Psoas muscle (tissue), 8 donors: ENCODE results near the gene MAMDC4. TPM values are rescaled to one million over a fixed set of nuclear protein-coding genes. Genes with fewer than 3 reads are reported as not detected.
A peak's percentile ranks its signal among the peaks of the same experiment; 100 is the strongest.
"Not testable (repeated sequence)": the region's sequence is repeated elsewhere in the genome, so short reads cannot be mapped to it uniquely, and the experiment has no call there.

Experiments
- ATAC-seq, 4 donors: fragments of 200-7000 bp; cut with Tn5 transposase; one replicate each; pipeline ENCODE4 v1.9.1; 2020; ENCODE audit warnings: moderate library complexity in 3 of 4, mild to moderate bottlenecking in 2 of 4
- DNase-seq, 2 donors: peaks; one replicate each; pipeline ENCODE4 v3.0.0-alpha.2; 2020
- H3K27ac ChIP-seq: fragments of 200-600 bp; one replicate; pipeline ENCODE4 v1.8.0; 2022
- H3K27me3 ChIP-seq, 3 donors: fragments of 200-600 bp in 1 of 3; one replicate each; pipeline versions ENCODE4 v1.6.1 to v1.8.0; 2013 to 2022; ENCODE audit warnings: low read length in 2 of 3, mild to moderate bottlenecking in 2 of 3, moderate library complexity in 1 of 3; ENCODE audit not compliant: insufficient read depth in 3 of 3
- H3K36me3 ChIP-seq, 2 donors: fragments of 200-600 bp in 1 of 2; one replicate each; pipeline versions ENCODE4 v1.6.1 to v1.8.0; 2013 to 2022; ENCODE audit warnings: low read depth in 1 of 2, mild to moderate bottlenecking in 1 of 2, moderate library complexity in 1 of 2; ENCODE audit not compliant: insufficient read depth in 1 of 2
- H3K4me1 ChIP-seq: fragments of 200-600 bp; one replicate; pipeline ENCODE4 v1.8.0; 2022
- H3K4me3 ChIP-seq: fragments of 200-600 bp; one replicate; pipeline ENCODE4 v1.8.0; 2022; ENCODE audit warnings: mild to moderate bottlenecking
- H3K9me3 ChIP-seq: fragments of 200-600 bp; one replicate; pipeline ENCODE4 v1.8.0; 2022
- WGBS, 3 donors: extraction: QIAGEN DNeasy Blood & Tissue Kit; methylation state at CpG; one replicate each; pipeline versions ENCODE4 v1.1.6 to v1.1.7; 2013; 5-methylcytosine and 5-hydroxymethylcytosine counted together
- intact Hi-C, 2 donors: fragments of 100-400 bp; cut with DNase I; formaldehyde crosslinking; loops; one replicate each; pipeline versions ENCODE4 v1.11.0 to v1.14.2; 2022
- polyA plus RNA-seq, 3 donors: library from polyadenylated mRNA; stranded (reverse); fragments of 200-250 nt; gene quantifications; one replicate each; pipeline ENCODE4 v1.2.3, GENCODE V29; 2013
- total RNA-seq, 4 donors: library from RNA; stranded (reverse); fragmentation: NEBNext Ultra II Directional in 2 of 4; extraction: Animal tissue kit (Norgen Biotek cat#: 25700) in 2 of 4; gene quantifications; one replicate each; pipeline versions ENCODE4 v1.2.1 to v1.2.4, GENCODE V29; 2021 to 2023
- TF ChIP-seq, protein P1 (sequence below): fragments of 200-600 bp; IDR thresholded peaks from one replicate; pipeline ENCODE4 v1.8.0; 2022; ENCODE audit warnings: antibody characterized with exemption
- donor health status: healthy with polysubstance abuse.
- donor health status: DM: no; HTN: no; CAD: no; lungs with moderate emphysema.
- donor health status: Bipolar disorder and iron deficiency.
- donor health status: healthy.
- donor health status: DM: yes; HTN: yes; CAD: no.
- donor health status: DM: no; HTN: no; CAD: no.
- donor health status: DM: no; HTN: no; CAD: no.
- donor health status: DM: yes; HTN: yes; CAD: no.

The MAMDC4 gene
- total and polyA plus RNA-seq, 7 donors = 1.7 to 7.9 (median 2.9) TPM

GRCh38 chr9:136842380-136842948 lies 9.7 kb upstream of the MAMDC4 start, which contains the start of gene AJM1:
TSS of gene AJM1 (plus strand) at chr9:136842478. CDS start at chr9:136844415, 1,937 bp downstream.
- ATAC-seq (peak; percentile 77 to 90 (median 81)), DNase-seq (peak; percentile 81 to 87)
- not testable (repeated sequence) for H3K9me3 ChIP-seq
- Histone ChIP-seq H3K4me1 (peaks cover 13% of the 10 kb centered on the region), H3K27me3 (peaks cover 0 to 24% (median 8%) of the 10 kb centered on the region in 3 donors), H3K27ac (peak within 1 kb of the TSS; percentile 43), H3K4me3 (peak within 1 kb of the TSS; percentile 63), H3K36me3 (peaks cover 0 to 26% of the 10 kb centered on the region in 2 donors)
- TF ChIP-seq, protein P1, sequence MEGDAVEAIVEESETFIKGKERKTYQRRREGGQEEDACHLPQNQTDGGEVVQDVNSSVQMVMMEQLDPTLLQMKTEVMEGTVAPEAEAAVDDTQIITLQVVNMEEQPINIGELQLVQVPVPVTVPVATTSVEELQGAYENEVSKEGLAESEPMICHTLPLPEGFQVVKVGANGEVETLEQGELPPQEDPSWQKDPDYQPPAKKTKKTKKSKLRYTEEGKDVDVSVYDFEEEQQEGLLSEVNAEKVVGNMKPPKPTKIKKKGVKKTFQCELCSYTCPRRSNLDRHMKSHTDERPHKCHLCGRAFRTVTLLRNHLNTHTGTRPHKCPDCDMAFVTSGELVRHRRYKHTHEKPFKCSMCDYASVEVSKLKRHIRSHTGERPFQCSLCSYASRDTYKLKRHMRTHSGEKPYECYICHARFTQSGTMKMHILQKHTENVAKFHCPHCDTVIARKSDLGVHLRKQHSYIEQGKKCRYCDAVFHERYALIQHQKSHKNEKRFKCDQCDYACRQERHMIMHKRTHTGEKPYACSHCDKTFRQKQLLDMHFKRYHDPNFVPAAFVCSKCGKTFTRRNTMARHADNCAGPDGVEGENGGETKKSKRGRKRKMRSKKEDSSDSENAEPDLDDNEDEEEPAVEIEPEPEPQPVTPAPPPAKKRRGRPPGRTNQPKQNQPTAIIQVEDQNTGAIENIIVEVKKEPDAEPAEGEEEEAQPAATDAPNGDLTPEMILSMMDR = peak; percentile 84
- intact Hi-C loops = loop anchor here in 1 of 2 donors (10.0 kb wide), 1 partner anchor 182 kb away; the partner anchor contains the start of gene ABCA2
- WGBS, 3 donors = 0 to 4% (median 1%) methylated on average over 20 to 24 of the region's 27 CpGs

- H3K36me3 ChIP-seq = peaks cover 0 to 21% of the 10 kb centered on the region in 2 donors
- peaks cover 0 to 24% (median 8%) of the 10 kb centered on the region in 3 donors for H3K27me3 ChIP-seq
- not testable (repeated sequence) for H3K9me3 ChIP-seq, DNase-seq, H3K27ac ChIP-seq
- 12 to 21% (median 14%) methylated on average over 16 to 21 of the region's 21 CpGs for WGBS, 3 donors
- H3K4me1 ChIP-seq = peaks cover 13% of the 10 kb centered on the region
- intact Hi-C loops = loop anchor here in 1 of 2 donors (10.0 kb wide), 1 partner anchor 182 kb away; the partner anchor contains the start of gene ABCA2
- peak overlapping the region; percentile 63 for H3K4me3 ChIP-seq
- ATAC-seq = peak in 3 of 4 donors; percentile 23 to 35 (median 23)
Observed at GRCh38 chr9:136843159-136843800, 8.9 kb upstream of the MAMDC4 start.

- DNase-seq = peak in 1 of 2 donors; percentile 79
- not testable (repeated sequence) for H3K27ac ChIP-seq
- peaks cover 0 to 24% (median 8%) of the 10 kb centered on the region in 3 donors for H3K27me3 ChIP-seq
Observed at GRCh38 chr9:136843801-136844740, 8.1 kb upstream of the MAMDC4 start.

GRCh38 chr9:136844761-136845464 lies 7.2 kb upstream of the MAMDC4 start:
- no peak overlapping the region for H3K27ac ChIP-seq
- peaks cover 16% of the 10 kb centered on the region for H3K4me1 ChIP-seq
- 43 to 57% (median 48%) methylated on average over 56 to 88 of the region's 88 CpGs for WGBS, 3 donors
- H3K36me3 ChIP-seq = peaks cover 0 to 5% of the 10 kb centered on the region in 2 donors
- no peaks in the 10 kb centered on the region for H3K9me3 ChIP-seq
- H3K27me3 ChIP-seq = peaks cover 0 to 24% (median 8%) of the 10 kb centered on the region in 3 donors
- TF ChIP-seq, protein P1 = no peak
- no peak overlapping the region for H3K4me3 ChIP-seq
- ATAC-seq (no peak), DNase-seq (no peak)
- intact Hi-C loops = loop anchor here (5.0 to 10.0 kb wide), 5 partner anchors 82 to 182 kb away; partner anchors contain the start of genes ABCA2 (in 2 of the 2), C8G (in 1 of the 2) and FBXW5 (in 1 of the 2)

More at GRCh38 chr9:136843801-136844740, 8.1 kb upstream of the MAMDC4 start:
- Histone ChIP-seq H3K36me3 (peaks cover 0 to 13% of the 10 kb centered on the region in 2 donors), H3K4me3 (peak overlapping the region; percentile 63), H3K4me1 (peaks cover 13% of the 10 kb centered on the region)
- 17 to 25% (median 22%) methylated on average over 69 to 99 of the region's 99 CpGs for WGBS, 3 donors
- not testable (repeated sequence) for H3K9me3 ChIP-seq
- TF ChIP-seq, protein P1 = peak; percentile 61
- intact Hi-C loops = loop anchor here in 1 of 2 donors (10.0 kb wide), 1 partner anchor 181 kb away; the partner anchor contains the start of gene ABCA2
- peak; percentile 5 to 38 (median 10) for ATAC-seq
